CD4-positive, alpha-beta T cell (primary cell): ENCODE data around the gene UBE2M. TPM values are rescaled to one million over a fixed set of nuclear protein-coding genes. Genes with fewer than 3 reads are reported as not detected.

Experiments
- ATAC-seq: fragments of 200-7000 bp; cut with Tn5 transposase; one replicate; pipeline ENCODE4 v1.10.0; 2022; ENCODE audit warnings: mild to moderate bottlenecking; ENCODE audit not compliant: poor library complexity
- CTCF ChIA-PET: fragments of 350-600 bp; sonication (Branson Sonifier 250); formaldehyde crosslinking; loops from one replicate; lab custom pipeline; 2021; ENCODE audit warnings: antibody characterized with exemption, inconsistent platforms; lab: Charles Lee
- POLR2A ChIA-PET: fragments of 350-600 bp; sonication (Branson Sonifier 250); formaldehyde crosslinking; loops from one replicate; lab custom pipeline; 2021; ENCODE audit warnings: antibody characterized with exemption, inconsistent platforms; lab: Charles Lee
- DNase-seq, 14 experiments: peaks; one replicate each; pipeline ENCODE4 v3.0.0-alpha.2; 2013 to 2020; ENCODE audit warnings: mixed read lengths in 2 of 14
- H3K27ac ChIP-seq, 2 donors: one replicate each; pipeline versions ENCODE4 v1.5.1 to v1.7.0; 2013; ENCODE audit warnings: low read length in 2 of 2, low read depth in 1 of 2, mild to moderate bottlenecking in 1 of 2
- H3K27me3 ChIP-seq, 2 experiments: 1 replicate in 1 of 2; 2 replicates in 1 of 2; pipeline versions ENCODE4 v1.6.1 to v1.7.0; 2013; ENCODE audit warnings: low read length in 2 of 2, control low read depth in 1 of 2, mild to moderate bottlenecking in 1 of 2, moderate library complexity in 1 of 2; ENCODE audit not compliant: insufficient read depth in 2 of 2, control insufficient read depth in 1 of 2
- H3K36me3 ChIP-seq: one replicate; pipeline ENCODE4 v1.6.1; 2013; ENCODE audit warnings: low read length, control low read depth; ENCODE audit not compliant: insufficient read depth
- H3K4me1 ChIP-seq: one replicate; pipeline ENCODE4 v1.6.1; 2013; ENCODE audit warnings: low read length, control low read depth; ENCODE audit not compliant: insufficient read depth
- H3K4me3 ChIP-seq: one replicate; pipeline ENCODE4 v1.5.1; 2013; ENCODE audit warnings: mild to moderate bottlenecking, low read length, moderate library complexity
- H3K9me3 ChIP-seq, 2 experiments: 1 replicate in 1 of 2; 2 replicates in 1 of 2; pipeline versions ENCODE4 v1.6.1 to v1.7.0; 2013; ENCODE audit warnings: low read length in 2 of 2, mild to moderate bottlenecking in 2 of 2, control low read depth in 1 of 2, moderate library complexity in 1 of 2; ENCODE audit not compliant: control insufficient read depth in 1 of 2, insufficient read depth in 1 of 2
- H3K27ac Mint-ChIP-seq: one replicate; pipeline ENCODE4 v1.8.0; 2020; ENCODE audit warnings: mixed read lengths
- H3K27me3 Mint-ChIP-seq: one replicate; pipeline ENCODE4 v1.8.0; 2021; ENCODE audit warnings: mixed read lengths
- H3K36me3 Mint-ChIP-seq: one replicate; pipeline ENCODE4 v1.8.0; 2021; ENCODE audit warnings: low read depth, mixed read lengths
- H3K4me1 Mint-ChIP-seq: one replicate; pipeline ENCODE4 v1.8.0; 2021; ENCODE audit warnings: low read depth, mixed read lengths
- H3K4me3 Mint-ChIP-seq: one replicate; pipeline ENCODE4 v1.8.0; 2020; ENCODE audit warnings: mild to moderate bottlenecking, mixed read lengths
- H3K9me3 Mint-ChIP-seq: one replicate; pipeline ENCODE4 v1.8.0; 2020; ENCODE audit warnings: mixed read lengths
- intact Hi-C, 2 experiments: fragments of 100-400 bp; cut with DNase I in 1 of 2; cut with micrococcal nuclease in 1 of 2; formaldehyde crosslinking; loops; one replicate each; pipeline versions ENCODE4 v1.15.1 to v1.9.0; 2023 to 2025; cut with DNase I, micrococcal nuclease
- total RNA-seq, 174 experiments: library from RNA in 2 of 174; stranded (reverse) in 2 of 174; gene quantifications; one replicate each; pipeline ENCODE4 v1.2.3 and lab custom pipeline; 2021 to 2026
- TF ChIP-seq, protein P1 (sequence below): fragments of 200-600 bp; IDR thresholded peaks from one replicate; pipeline ENCODE4 v1.8.0; 2022; ENCODE audit warnings: antibody characterized with exemption, mild to moderate bottlenecking

Gene UBE2M
- total RNA-seq, 2 experiments from 2014 or later, result 29.0 to 31.0 TPM

DNA sequence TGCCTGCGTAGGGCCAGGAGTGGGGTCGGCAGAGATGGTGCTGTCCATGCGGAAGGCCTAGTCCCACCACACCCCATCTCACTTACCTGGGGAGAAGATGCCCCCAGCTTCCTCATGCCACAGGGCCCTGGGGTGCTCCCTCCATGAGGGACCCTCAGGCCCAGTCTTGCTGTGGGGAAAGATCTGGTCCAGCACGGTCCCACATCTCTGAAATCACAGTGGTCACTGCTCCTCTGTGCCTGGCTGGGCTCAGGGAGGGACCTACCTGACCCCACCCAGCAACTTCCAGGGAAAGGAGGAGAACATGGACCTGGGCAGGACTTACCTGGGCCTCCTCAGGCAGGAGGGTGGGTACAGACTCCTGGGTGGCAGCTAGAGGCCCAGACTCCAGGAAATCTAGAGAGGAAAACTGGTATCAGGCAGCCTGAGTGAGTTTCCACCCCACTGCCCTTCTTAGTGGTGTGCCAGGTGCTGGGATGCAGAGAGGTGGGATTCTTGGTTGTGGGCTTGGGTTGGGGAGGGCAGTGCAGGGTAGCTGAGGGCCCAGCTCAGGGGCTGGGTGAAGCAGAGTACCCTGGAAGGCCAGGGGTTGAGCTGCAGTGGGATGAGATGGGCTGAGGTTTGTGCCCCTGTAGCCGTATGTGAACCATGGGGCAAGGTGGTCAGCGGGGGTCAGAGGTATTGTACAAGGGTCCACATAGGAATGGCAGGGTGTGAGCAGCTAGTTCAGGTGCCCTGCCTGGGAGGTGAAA, 11.0 kb upstream of the UBE2M start:
- H3K9me3 Mint-ChIP-seq, result no peaks in the 10 kb centered on the region

DNA sequence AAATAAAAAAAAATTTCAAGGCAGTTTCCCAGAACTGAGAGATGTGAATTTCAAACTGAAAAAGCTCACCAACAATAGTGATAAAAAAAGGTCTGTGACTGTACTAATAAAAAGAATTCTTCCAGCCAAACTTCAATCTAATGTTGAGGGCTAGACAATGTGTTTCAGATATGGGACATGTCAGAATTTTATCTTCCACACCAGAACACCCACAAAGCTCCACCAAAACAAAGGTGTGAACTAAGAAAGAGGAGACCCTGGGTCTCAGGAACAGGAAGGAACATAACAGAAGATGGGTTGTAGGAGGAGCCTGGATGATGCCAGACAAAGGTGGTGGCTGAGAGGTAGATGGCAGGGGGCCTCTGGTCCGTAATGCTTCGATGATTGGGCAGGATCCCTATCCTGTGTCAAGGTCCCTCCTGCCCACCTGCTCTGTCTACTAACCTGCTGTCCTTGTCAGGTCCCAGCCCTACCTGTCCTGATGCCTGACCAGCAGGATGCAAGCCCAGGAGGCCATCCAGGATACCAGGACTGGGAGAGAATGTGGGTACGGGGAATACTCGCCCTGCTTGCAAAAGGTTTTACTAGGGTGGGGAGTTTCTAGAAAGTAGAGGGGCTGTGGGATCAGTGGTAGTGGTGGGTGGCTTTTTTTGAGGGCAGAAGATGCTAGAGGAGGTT, 10.2 kb upstream of the UBE2M start:
- DNase-seq (peak in 1 of 14 experiments; percentile 23), ATAC-seq (no peak)
- Histone ChIP-seq H3K36me3 (peaks cover 24% of the 10 kb centered on the region), H3K27ac (no peak overlapping the region), H3K27me3 (no peaks in the 10 kb centered on the region), H3K4me1 (peaks cover 30% of the 10 kb centered on the region), H3K4me3 (no peak overlapping the region), H3K9me3 (no peaks in the 10 kb centered on the region)
- Mint-ChIP-seq H3K9me3 (no peaks in the 10 kb centered on the region), H3K36me3 (peaks cover 17% of the 10 kb centered on the region), H3K27ac (no peak overlapping the region), H3K27me3 (no peaks in the 10 kb centered on the region), H3K4me3 (no peak overlapping the region), H3K4me1 (peaks cover 30% of the 10 kb centered on the region)
- CTCF ChIA-PET, result no interaction called here
- intact Hi-C loops, result no loop called here
- POLR2A ChIA-PET, result no interaction called here
- TF ChIP-seq, protein P1, sequence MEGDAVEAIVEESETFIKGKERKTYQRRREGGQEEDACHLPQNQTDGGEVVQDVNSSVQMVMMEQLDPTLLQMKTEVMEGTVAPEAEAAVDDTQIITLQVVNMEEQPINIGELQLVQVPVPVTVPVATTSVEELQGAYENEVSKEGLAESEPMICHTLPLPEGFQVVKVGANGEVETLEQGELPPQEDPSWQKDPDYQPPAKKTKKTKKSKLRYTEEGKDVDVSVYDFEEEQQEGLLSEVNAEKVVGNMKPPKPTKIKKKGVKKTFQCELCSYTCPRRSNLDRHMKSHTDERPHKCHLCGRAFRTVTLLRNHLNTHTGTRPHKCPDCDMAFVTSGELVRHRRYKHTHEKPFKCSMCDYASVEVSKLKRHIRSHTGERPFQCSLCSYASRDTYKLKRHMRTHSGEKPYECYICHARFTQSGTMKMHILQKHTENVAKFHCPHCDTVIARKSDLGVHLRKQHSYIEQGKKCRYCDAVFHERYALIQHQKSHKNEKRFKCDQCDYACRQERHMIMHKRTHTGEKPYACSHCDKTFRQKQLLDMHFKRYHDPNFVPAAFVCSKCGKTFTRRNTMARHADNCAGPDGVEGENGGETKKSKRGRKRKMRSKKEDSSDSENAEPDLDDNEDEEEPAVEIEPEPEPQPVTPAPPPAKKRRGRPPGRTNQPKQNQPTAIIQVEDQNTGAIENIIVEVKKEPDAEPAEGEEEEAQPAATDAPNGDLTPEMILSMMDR, result no peak

More for the DNA sequence above, 11.0 kb upstream of the UBE2M start:
- Histone ChIP-seq H3K4me3 (no peak overlapping the region), H3K9me3 (no peaks in the 10 kb centered on the region), H3K27me3 (no peaks in the 10 kb centered on the region), H3K4me1 (peaks cover 33% of the 10 kb centered on the region), H3K27ac (no peak overlapping the region), H3K36me3 (peaks cover 24% of the 10 kb centered on the region)
- DNase-seq (peak in 1 of 14 experiments; percentile 24), ATAC-seq (no peak)
- no peaks in the 10 kb centered on the region for H3K27me3 Mint-ChIP-seq
- H3K4me3 Mint-ChIP-seq, result no peak overlapping the region
- peaks cover 28% of the 10 kb centered on the region for H3K4me1 Mint-ChIP-seq
- H3K27ac Mint-ChIP-seq, result no peak overlapping the region
- peaks cover 23% of the 10 kb centered on the region for H3K36me3 Mint-ChIP-seq
- intact Hi-C loops, result no loop called here
- ChIA-PET POLR2A (no interaction called here), CTCF (no interaction called here)
- TF ChIP-seq, protein P1, result no peak

- peaks cover 24% of the 10 kb centered on the region for H3K36me3 ChIP-seq
- H3K9me3 ChIP-seq, result no peaks in the 10 kb centered on the region
- Mint-ChIP-seq H3K4me3 (no peak overlapping the region), H3K36me3 (peaks cover 10% of the 10 kb centered on the region), H3K27ac (no peak overlapping the region), H3K4me1 (peaks cover 24% of the 10 kb centered on the region), H3K9me3 (no peaks in the 10 kb centered on the region), H3K27me3 (no peaks in the 10 kb centered on the region)
- H3K4me3 ChIP-seq, result no peak overlapping the region
- ChIA-PET POLR2A (no interaction called here), CTCF (no interaction called here)
- ATAC-seq, result no peak
- TF ChIP-seq, protein P1, result no peak
- DNase-seq, result peak in 1 of 14 experiments; percentile 11
- H3K4me1 ChIP-seq, result peaks cover 30% of the 10 kb centered on the region
- no peak overlapping the region for H3K27ac ChIP-seq
- intact Hi-C loops, result no loop called here
- H3K27me3 ChIP-seq, result no peaks in the 10 kb centered on the region
Observed at GRCh38 chr19:58566989-58567388, 8.6 kb upstream of the UBE2M start.
